Esophagus squamous epithelium (tissue), 4 donors: ENCODE data around the gene PCOLCE2.

ENCODE experiments used
- POLR2A ChIP-seq, 4 donors: fragments of 450-650 bp; IDR thresholded peaks; one replicate each; pipeline ENCODE4 v1.6.1; 2017; ENCODE audit warnings: antibody characterized with exemption in 4 of 4, mild to moderate bottlenecking in 4 of 4, moderate library complexity in 3 of 4
- TF ChIP-seq, protein P1 (sequence below), 6 experiments: fragments of 450-650 bp in 4 of 6; fragments of 200-600 bp in 2 of 6; sonication (generic) in 2 of 6; IDR thresholded peaks; one replicate each; pipeline ENCODE4 v1.5.1; 2016 to 2019; ENCODE audit warnings: antibody characterized with exemption in 6 of 6, mild to moderate bottlenecking in 4 of 6, moderate library complexity in 4 of 6

DNA sequence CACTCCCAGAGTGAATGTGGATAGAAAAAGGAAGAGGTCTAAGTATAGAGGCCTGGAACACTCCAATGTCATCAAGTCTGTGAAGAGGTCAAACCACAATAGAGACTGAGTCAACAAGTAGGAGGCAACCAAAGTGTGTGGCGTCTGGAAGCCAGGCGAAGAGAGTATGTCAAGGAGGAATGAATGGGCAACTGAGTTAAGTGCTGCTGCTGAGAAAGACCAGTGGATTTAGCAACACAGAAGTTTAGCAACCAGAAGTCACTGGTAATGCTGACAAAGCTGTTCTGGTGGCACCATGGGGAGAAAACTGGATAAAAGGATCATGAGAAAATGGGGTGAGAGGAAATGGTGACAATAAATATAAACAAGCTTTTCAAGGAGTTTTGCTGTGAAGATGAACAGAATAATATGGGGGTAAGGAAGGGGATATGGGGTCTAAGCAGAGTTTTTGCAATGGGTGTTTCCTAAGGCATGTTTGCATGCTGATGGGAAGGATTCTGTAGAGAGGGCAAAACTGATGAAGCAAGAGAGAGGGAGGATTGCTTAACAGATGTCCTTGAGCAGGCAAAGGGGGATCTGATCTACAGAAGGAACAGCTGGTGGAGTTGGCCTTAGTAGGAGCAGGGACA, 38.4 kb downstream of the PCOLCE2 start:
- TF ChIP-seq, protein P1, sequence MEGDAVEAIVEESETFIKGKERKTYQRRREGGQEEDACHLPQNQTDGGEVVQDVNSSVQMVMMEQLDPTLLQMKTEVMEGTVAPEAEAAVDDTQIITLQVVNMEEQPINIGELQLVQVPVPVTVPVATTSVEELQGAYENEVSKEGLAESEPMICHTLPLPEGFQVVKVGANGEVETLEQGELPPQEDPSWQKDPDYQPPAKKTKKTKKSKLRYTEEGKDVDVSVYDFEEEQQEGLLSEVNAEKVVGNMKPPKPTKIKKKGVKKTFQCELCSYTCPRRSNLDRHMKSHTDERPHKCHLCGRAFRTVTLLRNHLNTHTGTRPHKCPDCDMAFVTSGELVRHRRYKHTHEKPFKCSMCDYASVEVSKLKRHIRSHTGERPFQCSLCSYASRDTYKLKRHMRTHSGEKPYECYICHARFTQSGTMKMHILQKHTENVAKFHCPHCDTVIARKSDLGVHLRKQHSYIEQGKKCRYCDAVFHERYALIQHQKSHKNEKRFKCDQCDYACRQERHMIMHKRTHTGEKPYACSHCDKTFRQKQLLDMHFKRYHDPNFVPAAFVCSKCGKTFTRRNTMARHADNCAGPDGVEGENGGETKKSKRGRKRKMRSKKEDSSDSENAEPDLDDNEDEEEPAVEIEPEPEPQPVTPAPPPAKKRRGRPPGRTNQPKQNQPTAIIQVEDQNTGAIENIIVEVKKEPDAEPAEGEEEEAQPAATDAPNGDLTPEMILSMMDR (IDR thresholded peaks at IDR 0.05): no peak
- no peak for TF ChIP-seq POLR2A (IDR thresholded peaks at IDR 0.05)
